SU-DHL-6 (cell line): Measurements from ENCODE around the gene MUC5AC.

ENCODE experiments used
- H2AFZ ChIP-seq: fragments of 200-600 bp; sonication (generic); 2 replicates; pipeline ENCODE4 v1.6.1; 2014; ENCODE audit warnings: low read depth, mild to moderate bottlenecking, moderate library complexity, mixed read lengths, antibody characterized with exemption, low read length; ENCODE audit not compliant: severe bottlenecking
- H3F3A ChIP-seq: fragments of 200-600 bp; shearing (Covaris generic); 2 replicates; pipeline ENCODE4 v1.6.0; 2016; ENCODE audit warnings: antibody characterized with exemption, mild to moderate bottlenecking; ENCODE audit not compliant: insufficient read depth
- H3K27ac ChIP-seq: fragments of 200-600 bp; sonication (generic); 2 replicates; pipeline ENCODE4 v1.5.1; 2016; ENCODE audit warnings: low read depth, mild to moderate bottlenecking, low read length, moderate library complexity, mixed read lengths
- H3K27me3 ChIP-seq: fragments of 200-600 bp; sonication (generic), shearing (Covaris generic); 2 replicates; pipeline ENCODE4 v1.6.0; 2014; ENCODE audit warnings: mild to moderate bottlenecking, low read length
- H3K36me3 ChIP-seq: fragments of 200-600 bp; sonication (generic); 2 replicates; pipeline ENCODE4 v1.6.1; 2014; ENCODE audit warnings: mild to moderate bottlenecking, low read length, mixed read lengths
- H3K4me2 ChIP-seq: fragments of 300-600, 200-600 bp; shearing (Covaris generic), sonication (generic); 2 replicates; pipeline ENCODE4 v1.6.0; 2014; ENCODE audit warnings: low read length, low read depth, mild to moderate bottlenecking; ENCODE audit not compliant: poor library complexity, severe bottlenecking
- H3K4me3 ChIP-seq: fragments of 200-600 bp; sonication (generic); 2 replicates; pipeline ENCODE4 v1.5.1; 2014; ENCODE audit warnings: antibody characterized with exemption, low read length, mild to moderate bottlenecking, mixed read lengths; ENCODE audit not compliant: insufficient read depth, poor library complexity, severe bottlenecking
- H3K79me2 ChIP-seq: fragments of 200-600 bp; sonication (generic); 2 replicates; pipeline ENCODE4 v1.6.1; 2014; ENCODE audit warnings: mild to moderate bottlenecking, low read length, moderate library complexity; ENCODE audit not compliant: insufficient read depth
- H3K9ac ChIP-seq: fragments of 200-600 bp; sonication (generic); 2 replicates; pipeline ENCODE4 v1.7.0; 2014; ENCODE audit warnings: mild to moderate bottlenecking, low read length
- H3K9me2 ChIP-seq: fragments of 200-600 bp; sonication (generic); replicated peaks from 2 replicates; pipeline ENCODE4 v1.6.1; 2014; ENCODE audit warnings: low read length; ENCODE audit not compliant: insufficient read depth
- H3K9me3 ChIP-seq: fragments of 200-600 bp; sonication (generic); 2 replicates; pipeline ENCODE4 v1.6.1; 2014; ENCODE audit warnings: low read length, mixed read lengths; ENCODE audit not compliant: insufficient read depth
- H4K20me1 ChIP-seq: fragments of 200-600 bp; sonication (generic); 2 replicates; pipeline ENCODE4 v1.6.1; 2014; ENCODE audit warnings: low read depth, mild to moderate bottlenecking, antibody characterized with exemption, low read length, moderate library complexity, mixed read lengths
- EZH2phosphoT487 ChIP-seq: fragments of 200-600 bp; sonication (generic), shearing (Covaris generic); conservative IDR thresholded peaks from 2 replicates; pipeline ENCODE4 v1.6.1; 2018; ENCODE audit warnings: mild to moderate bottlenecking, antibody characterized with exemption, low read length, moderate library complexity, mixed read lengths
- TF ChIP-seq, protein P1 (sequence below): fragments of 200-600 bp; sonication (generic); IDR thresholded peaks from one replicate; pipeline ENCODE4 v1.5.1; 2017; ENCODE audit warnings: antibody characterized with exemption, mild to moderate bottlenecking, low read length, moderate library complexity; ENCODE audit not compliant: insufficient read depth, poor library complexity, severe bottlenecking

MUC5AC gene

DNA sequence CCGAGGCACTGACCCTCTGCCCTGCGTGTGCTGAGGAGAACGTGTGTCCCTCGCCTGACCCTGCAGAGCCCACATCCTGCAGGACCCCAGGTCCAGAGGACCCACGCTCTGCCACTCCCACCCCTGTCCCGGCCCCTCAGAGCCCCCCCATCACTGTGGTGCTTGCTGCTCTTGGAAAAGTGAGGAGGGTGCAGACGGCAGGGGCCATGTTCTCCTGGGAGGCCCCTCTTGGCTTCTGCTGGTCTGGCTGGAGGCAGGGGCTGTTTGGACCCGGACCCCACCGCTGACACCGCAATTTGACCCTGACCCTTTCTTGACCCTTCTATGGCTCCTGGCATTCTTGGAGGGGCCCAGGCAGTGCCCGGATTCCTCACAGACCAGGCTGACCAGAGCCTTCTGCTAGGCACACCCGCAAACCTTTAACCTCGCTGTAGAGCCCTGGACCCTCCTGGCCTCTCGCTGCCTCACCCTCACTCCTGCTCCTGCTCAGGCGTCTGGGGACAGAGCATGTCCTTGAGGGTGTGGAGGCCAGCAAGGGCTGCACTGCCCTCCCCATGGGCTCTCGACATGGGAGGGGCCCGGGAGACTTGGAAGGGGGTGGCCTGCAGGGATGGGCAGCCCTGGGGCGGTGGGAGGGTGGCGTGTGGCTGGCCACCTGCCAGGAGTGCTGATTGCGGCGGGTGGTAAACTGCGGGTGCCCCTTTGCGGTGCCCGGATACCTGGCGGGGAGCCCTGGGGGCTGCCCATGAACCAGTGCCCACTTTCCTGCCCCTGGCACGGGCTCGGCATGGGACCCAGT is 37.0 kb upstream of the MUC5AC start:
- Histone ChIP-seq H3F3A (no peaks in the 10 kb centered on the region), H3K27ac (no peak overlapping the region)

DNA sequence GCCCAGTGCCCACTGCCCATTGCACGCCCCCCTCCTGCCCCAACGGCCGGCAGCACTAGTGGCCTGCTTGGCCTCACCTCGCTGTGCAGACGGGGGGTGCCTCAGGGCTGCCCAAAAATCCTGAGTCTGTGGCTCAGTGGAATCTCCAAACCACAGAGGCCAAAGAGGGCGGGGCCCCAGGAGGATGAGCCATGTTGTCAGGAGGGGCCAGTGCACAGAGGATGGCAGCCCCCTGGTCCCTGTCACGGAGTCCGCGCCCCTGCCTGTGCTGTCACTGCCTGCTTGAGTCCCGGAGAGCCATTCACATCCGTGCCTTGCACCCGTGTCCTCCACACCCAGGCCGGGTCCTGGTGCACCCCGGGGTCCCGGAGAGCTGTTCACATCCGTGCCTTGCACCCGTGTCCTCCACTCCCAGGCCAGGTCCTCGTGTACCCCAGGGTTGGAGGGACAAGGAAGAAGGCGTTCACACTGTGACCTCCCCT is 36.4 kb upstream of the MUC5AC start:
- no peak overlapping the region for H3K9ac ChIP-seq
- H3F3A ChIP-seq: no peaks in the 10 kb centered on the region
- no peaks in the 10 kb centered on the region for H3K9me3 ChIP-seq
- no peaks in the 10 kb centered on the region for H4K20me1 ChIP-seq
- no peak for TF ChIP-seq EZH2phosphoT487
- TF ChIP-seq, protein P1, sequence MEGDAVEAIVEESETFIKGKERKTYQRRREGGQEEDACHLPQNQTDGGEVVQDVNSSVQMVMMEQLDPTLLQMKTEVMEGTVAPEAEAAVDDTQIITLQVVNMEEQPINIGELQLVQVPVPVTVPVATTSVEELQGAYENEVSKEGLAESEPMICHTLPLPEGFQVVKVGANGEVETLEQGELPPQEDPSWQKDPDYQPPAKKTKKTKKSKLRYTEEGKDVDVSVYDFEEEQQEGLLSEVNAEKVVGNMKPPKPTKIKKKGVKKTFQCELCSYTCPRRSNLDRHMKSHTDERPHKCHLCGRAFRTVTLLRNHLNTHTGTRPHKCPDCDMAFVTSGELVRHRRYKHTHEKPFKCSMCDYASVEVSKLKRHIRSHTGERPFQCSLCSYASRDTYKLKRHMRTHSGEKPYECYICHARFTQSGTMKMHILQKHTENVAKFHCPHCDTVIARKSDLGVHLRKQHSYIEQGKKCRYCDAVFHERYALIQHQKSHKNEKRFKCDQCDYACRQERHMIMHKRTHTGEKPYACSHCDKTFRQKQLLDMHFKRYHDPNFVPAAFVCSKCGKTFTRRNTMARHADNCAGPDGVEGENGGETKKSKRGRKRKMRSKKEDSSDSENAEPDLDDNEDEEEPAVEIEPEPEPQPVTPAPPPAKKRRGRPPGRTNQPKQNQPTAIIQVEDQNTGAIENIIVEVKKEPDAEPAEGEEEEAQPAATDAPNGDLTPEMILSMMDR: no peak
- no peak overlapping the region for H3K27ac ChIP-seq
- no peak overlapping the region for H3K4me2 ChIP-seq
- no peaks in the 10 kb centered on the region for H3K27me3 ChIP-seq
- no peaks in the 10 kb centered on the region for H3K36me3 ChIP-seq
- H3K4me3 ChIP-seq: no peak overlapping the region
- no peaks in the 10 kb centered on the region for H3K9me2 ChIP-seq
- no peak overlapping the region for H2AFZ ChIP-seq
- H3K79me2 ChIP-seq: no peaks in the 10 kb centered on the region

More for the DNA sequence above, 37.0 kb upstream of the MUC5AC start:
- Histone ChIP-seq H3K36me3 (no peaks in the 10 kb centered on the region), H3K9me2 (no peaks in the 10 kb centered on the region), H3K4me3 (no peak overlapping the region), H3K79me2 (no peaks in the 10 kb centered on the region), H2AFZ (no peak overlapping the region), H3K9ac (no peak overlapping the region), H3K4me2 (no peak overlapping the region), H3K27me3 (no peaks in the 10 kb centered on the region), H3K9me3 (no peaks in the 10 kb centered on the region), H4K20me1 (no peaks in the 10 kb centered on the region)
- TF ChIP-seq, protein P1: no peak
- no peak for TF ChIP-seq EZH2phosphoT487

DNA sequence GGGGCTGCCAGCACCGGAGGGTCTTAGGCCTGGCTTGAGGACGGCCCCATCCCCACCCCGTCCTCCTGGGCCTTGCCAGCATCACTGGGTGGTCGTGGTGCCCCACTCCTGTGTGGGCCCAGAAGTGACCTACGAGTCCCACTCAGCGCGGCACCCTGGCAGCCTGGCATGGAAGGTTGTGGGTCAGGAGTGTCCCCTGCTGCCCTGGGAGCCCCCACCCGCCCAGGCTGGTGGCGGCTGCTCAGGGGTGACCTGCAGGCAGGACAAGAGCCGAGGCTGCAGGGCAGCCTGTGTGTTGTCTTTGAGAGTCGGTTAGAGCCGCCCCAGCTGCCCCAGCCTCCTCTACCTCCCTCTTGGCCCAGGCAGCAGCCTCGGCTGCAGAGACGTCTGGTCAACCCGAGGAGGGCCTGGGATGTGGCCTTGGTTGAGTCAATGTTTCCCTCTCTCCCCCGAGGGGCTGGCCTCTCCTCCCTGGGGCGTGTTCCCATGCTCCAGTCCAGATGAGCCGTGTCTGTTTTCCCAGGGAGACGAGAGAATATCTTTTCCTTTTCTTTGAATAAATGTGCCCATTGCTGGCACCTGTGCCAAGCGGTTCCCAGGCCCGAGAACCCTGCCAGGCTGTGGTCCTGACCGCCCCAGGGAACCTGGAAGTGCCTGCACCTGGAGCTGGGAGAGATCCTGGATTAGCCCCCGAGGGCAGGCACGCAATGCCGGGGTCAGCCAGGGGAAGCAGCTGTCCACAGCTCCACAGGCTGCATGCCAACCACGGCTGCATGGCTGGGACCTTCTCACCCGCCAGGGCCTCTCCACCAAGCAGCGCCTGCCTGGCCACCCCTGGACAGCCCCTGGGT is 35.7 kb upstream of the MUC5AC start:
- H3K9me3 ChIP-seq: no peaks in the 10 kb centered on the region
- no peak overlapping the region for H3K27ac ChIP-seq
- H2AFZ ChIP-seq: no peak overlapping the region
- no peaks in the 10 kb centered on the region for H3K36me3 ChIP-seq
- no peak overlapping the region for H3K4me2 ChIP-seq
- H3K79me2 ChIP-seq: no peaks in the 10 kb centered on the region
- no peaks in the 10 kb centered on the region for H3F3A ChIP-seq
- no peak overlapping the region for H3K4me3 ChIP-seq
- no peaks in the 10 kb centered on the region for H3K27me3 ChIP-seq
- H3K9me2 ChIP-seq: no peaks in the 10 kb centered on the region
- H4K20me1 ChIP-seq: no peaks in the 10 kb centered on the region
- H3K9ac ChIP-seq: no peak overlapping the region
- no peak for TF ChIP-seq EZH2phosphoT487
- TF ChIP-seq, protein P1: no peak
